Gastroesophageal sphincter (tissue), 3 donors: ENCODE results near the gene WAS.

Experiments used
- CTCF ChIP-seq, 4 experiments: fragments of 200-600 bp in 2 of 4; fragments of 450-650 bp in 2 of 4; sonication (generic) in 1 of 4; IDR thresholded peaks; one replicate each; pipeline ENCODE4 v1.5.1; 2017 to 2019; ENCODE audit warnings: antibody characterized with exemption in 4 of 4, mild to moderate bottlenecking in 2 of 4, moderate library complexity in 2 of 4
- EP300 ChIP-seq: sonication (generic); formaldehyde crosslinking; IDR thresholded peaks from one replicate; pipeline ENCODE4 v1.6.1; 2017; ENCODE audit warnings: antibody characterized with exemption, mild to moderate bottlenecking
- POLR2A ChIP-seq, 2 donors: fragments of 450-650 bp; IDR thresholded peaks; one replicate each; pipeline ENCODE4 v1.6.1; 2017; ENCODE audit warnings: antibody characterized with exemption in 2 of 2, mild to moderate bottlenecking in 2 of 2, moderate library complexity in 1 of 2
- POLR2AphosphoS5 ChIP-seq: sonication (generic); formaldehyde crosslinking; IDR thresholded peaks from one replicate; pipeline ENCODE4 v1.6.1; 2017; ENCODE audit warnings: antibody characterized with exemption

- TF ChIP-seq CTCF (IDR thresholded peaks at IDR 0.05) (no peak), EP300 (no peak), POLR2AphosphoS5 (no peak), POLR2A (IDR thresholded peaks at IDR 0.05) (no peak)
Observed at GRCh38 chrX:48715072-48715471, 31.5 kb downstream of the WAS start.
